HepG2 (cell line): ENCODE results near the gene MMP17. TPM values are rescaled to one million over a fixed set of nuclear protein-coding genes. Genes with fewer than 3 reads are reported as not detected.
A peak's percentile ranks its signal among the peaks of the same experiment; 100 is the strongest.

ENCODE experiments used
- CREB1 ChIP-seq, 2 experiments: fragments of 450-650 bp in 1 of 2; IDR thresholded peaks; 2 replicates each; pipeline ENCODE4 v1.6.1; 2016 to 2017; ENCODE audit warnings: control low read depth in 1 of 2, mild to moderate bottlenecking in 1 of 2, missing compliant biosample characterization in 1 of 2, missing genetic modification characterization in 1 of 2
- FOSL2 ChIP-seq: sonication (generic); formaldehyde crosslinking; IDR thresholded peaks from 2 replicates; pipeline ENCODE4 v1.4.0; 2020; ENCODE audit warnings: missing genetic modification reagents
- HDAC6 ChIP-seq: fragments of 200-600 bp; sonication (generic); IDR thresholded peaks from 2 replicates; pipeline ENCODE4 v1.7.0; 2017; ENCODE audit warnings: mild to moderate bottlenecking, antibody characterized with exemption, low read length, low read depth
- HMGXB4 ChIP-seq, 2 experiments: sonication (generic) in 1 of 2; formaldehyde crosslinking in 1 of 2; IDR thresholded peaks; 2 replicates each; pipeline versions ENCODE4 v1.4.0 to v1.6.1; 2018 to 2020; ENCODE audit warnings: missing genetic modification reagents in 2 of 2, borderline replicate concordance in 1 of 2, low read depth in 1 of 2, mild to moderate bottlenecking in 1 of 2, missing biosample characterization in 1 of 2
- KLF12 ChIP-seq: sonication (generic); formaldehyde crosslinking; IDR thresholded peaks from 2 replicates; pipeline ENCODE4 v1.4.0; 2020; ENCODE audit warnings: missing genetic modification reagents, borderline replicate concordance
- KLF15 ChIP-seq: sonication (generic); formaldehyde crosslinking; IDR thresholded peaks from 2 replicates; pipeline ENCODE4 v1.8.1; 2023; ENCODE audit warnings: borderline replicate concordance, mild to moderate bottlenecking, inconsistent platforms, missing genetic modification reagents, mixed read lengths
- MNT ChIP-seq: fragments of 450-650 bp; IDR thresholded peaks from 2 replicates; pipeline ENCODE4 v1.6.1; 2016
- MTA1 ChIP-seq: sonication (generic); formaldehyde crosslinking; IDR thresholded peaks from 2 replicates; pipeline ENCODE4 v1.4.0; 2020; ENCODE audit warnings: missing genetic modification reagents, mild to moderate bottlenecking, borderline replicate concordance
- NR1H2 ChIP-seq: sonication (generic); formaldehyde crosslinking; IDR thresholded peaks from 2 replicates; pipeline ENCODE4 v1.8.1; 2022; ENCODE audit warnings: low read depth, missing genetic modification reagents, borderline replicate concordance
- PHF8 ChIP-seq: sonication (generic); formaldehyde crosslinking; IDR thresholded peaks from 2 replicates; pipeline ENCODE4 v1.5.0; 2020; ENCODE audit warnings: missing genetic modification reagents
- PITX1 ChIP-seq: sonication (generic); formaldehyde crosslinking; IDR thresholded peaks from 2 replicates; pipeline ENCODE4 v1.5.1; 2020; ENCODE audit warnings: mild to moderate bottlenecking, missing genetic modification reagents
- RBM39 ChIP-seq: fragments of 200-400 bp; formaldehyde crosslinking; IDR thresholded peaks from one replicate; pipeline ENCODE4 v1.6.1; 2018; ENCODE audit warnings: antibody characterized with exemption, mild to moderate bottlenecking, low read depth, low read length; ENCODE audit not compliant: poor library complexity, severe bottlenecking
- SP5 ChIP-seq: IDR thresholded peaks from 2 replicates; pipeline ENCODE4 v1.6.1; 2016; ENCODE audit warnings: low read depth, borderline replicate concordance
- TFDP1 ChIP-seq: IDR thresholded peaks from 2 replicates; pipeline ENCODE4 v1.6.1; 2016; ENCODE audit warnings: missing compliant biosample characterization, missing genetic modification reagents, borderline replicate concordance
- THAP8 ChIP-seq: sonication (generic); formaldehyde crosslinking; IDR thresholded peaks from 2 replicates; pipeline ENCODE4 v1.5.1; 2020; ENCODE audit warnings: missing genetic modification reagents, mild to moderate bottlenecking, borderline replicate concordance
- ZNF335 ChIP-seq: sonication (generic); formaldehyde crosslinking; IDR thresholded peaks from 2 replicates; pipeline ENCODE4 v1.4.0; 2020; ENCODE audit warnings: missing genetic modification reagents
- ZNF367 ChIP-seq: sonication (generic); formaldehyde crosslinking; IDR thresholded peaks from 2 replicates; pipeline ENCODE4 v1.4.0; 2020; ENCODE audit warnings: missing genetic modification reagents, borderline replicate concordance
- polyA plus RNA-seq, 8 experiments: library from polyadenylated mRNA; depleted of rRNA in 3 of 8; stranded (reverse) in 7 of 8; unstranded in 1 of 8; fragments of >200 nt; fragmentation: Illumina TruSeq in 4 of 8; extraction: Trizol in 4 of 8; gene quantifications; 2 replicates each; pipeline versions ENCODE4 v1.2.1 to v1.2.3, GENCODE V29; 2011 to 2016; ENCODE audit warnings: low read depth in 4 of 8, missing spikeins in 1 of 8, mixed read lengths in 1 of 8; ENCODE audit not compliant: insufficient read depth in 1 of 8
- total RNA-seq, 5 experiments: library from RNA; depleted of rRNA; stranded (reverse); fragments of >200 nt; fragmentation: Illumina TruSeq; extraction: Trizol; gene quantifications; 2 replicates each; pipeline ENCODE4 v1.2.3, GENCODE V29; 2016; ENCODE audit warnings: low read depth in 1 of 5
- TF ChIP-seq, protein P1 (sequence below): sonication (generic); formaldehyde crosslinking; IDR thresholded peaks from 2 replicates; pipeline ENCODE4 v1.4.0; 2020; ENCODE audit warnings: missing genetic modification reagents
- TF ChIP-seq, protein P2 (sequence below), 2 experiments: fragments of 450-650 bp in 1 of 2; sonication (generic) in 1 of 2; formaldehyde crosslinking; IDR thresholded peaks; 2 replicates each; pipeline versions ENCODE4 v1.5.0 to v1.8.0; 2020 to 2022; ENCODE audit warnings: mild to moderate bottlenecking in 1 of 2, missing genetic modification reagents in 1 of 2

Gene MMP17
- total and polyA plus RNA-seq, 2 of the 13 experiments (the other 11 are each of a cell fraction or from before 2014, with no cell fraction given), result 0.55 to 0.80 TPM

DNA sequence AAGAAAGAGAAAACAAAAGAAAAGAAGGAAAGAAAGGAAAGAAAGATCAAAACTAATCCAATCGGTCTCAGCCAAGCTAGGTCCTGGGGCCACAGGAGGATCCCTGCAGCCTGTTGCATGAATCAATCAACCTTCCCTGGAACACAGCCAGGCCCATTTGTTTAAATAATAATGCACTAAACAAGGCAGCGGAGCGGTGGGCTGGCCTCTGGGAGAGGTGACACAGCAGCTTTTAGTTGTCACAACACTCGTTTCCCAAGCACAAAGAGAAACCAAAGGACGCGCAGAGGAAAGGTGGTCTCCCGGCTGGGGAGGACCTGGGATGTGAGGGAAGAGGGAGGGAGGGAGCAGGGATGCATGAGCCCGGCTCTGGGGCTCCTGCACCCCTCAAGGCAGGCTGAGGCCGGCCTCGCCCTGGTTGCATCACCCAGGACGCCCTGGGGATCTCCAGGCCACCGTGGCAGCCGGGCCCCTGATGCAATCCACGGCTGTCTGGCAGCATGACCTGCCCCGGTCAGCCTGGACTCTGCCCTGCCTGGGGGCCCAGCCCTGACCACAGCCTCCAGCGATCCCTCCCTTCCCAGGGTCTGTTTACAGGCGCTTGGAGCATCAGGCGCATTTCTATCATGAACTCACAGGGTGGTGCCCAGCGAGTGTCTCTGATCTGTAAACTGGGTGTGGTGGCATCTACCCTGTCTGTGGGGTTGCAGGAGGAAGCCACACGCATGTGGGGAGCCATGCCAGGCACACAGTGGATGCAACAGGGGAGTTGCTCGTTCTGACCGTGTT, 32.5 kb downstream of the MMP17 start (continued):
- peak; percentile 65 to 66; a peak in 3 of 4 replicates for TF ChIP-seq HMGXB4 (CRISPR knock-in tag; IDR thresholded peaks at IDR 0.05; ENCODE audit: borderline replicate concordance in 1 of 2, low read depth in 1 of 2)
- peak; percentile 83 for TF ChIP-seq RBM39
- peak; percentile 28; the same call in 1 of the 2 replicates for TF ChIP-seq MNT
- peak; percentile 77 for TF ChIP-seq PHF8
- 0 out of 2 replicates have a peak, but pooled peaks have one; percentile 7 for TF ChIP-seq CREB1 (IDR thresholded peaks at IDR 0.05)
- no peak for TF ChIP-seq CREB1 (CRISPR knock-in tag; IDR thresholded peaks at IDR 0.05)
- no peak for TF ChIP-seq NR1H2 (CRISPR knock-in tag)
- peak; percentile 100 for TF ChIP-seq MTA1
- peak; percentile 92 for TF ChIP-seq PITX1
- TF ChIP-seq THAP8, result no peak
- peak; percentile 93 for TF ChIP-seq SP5 (CRISPR knock-in tag)
- TF ChIP-seq, protein P1, sequence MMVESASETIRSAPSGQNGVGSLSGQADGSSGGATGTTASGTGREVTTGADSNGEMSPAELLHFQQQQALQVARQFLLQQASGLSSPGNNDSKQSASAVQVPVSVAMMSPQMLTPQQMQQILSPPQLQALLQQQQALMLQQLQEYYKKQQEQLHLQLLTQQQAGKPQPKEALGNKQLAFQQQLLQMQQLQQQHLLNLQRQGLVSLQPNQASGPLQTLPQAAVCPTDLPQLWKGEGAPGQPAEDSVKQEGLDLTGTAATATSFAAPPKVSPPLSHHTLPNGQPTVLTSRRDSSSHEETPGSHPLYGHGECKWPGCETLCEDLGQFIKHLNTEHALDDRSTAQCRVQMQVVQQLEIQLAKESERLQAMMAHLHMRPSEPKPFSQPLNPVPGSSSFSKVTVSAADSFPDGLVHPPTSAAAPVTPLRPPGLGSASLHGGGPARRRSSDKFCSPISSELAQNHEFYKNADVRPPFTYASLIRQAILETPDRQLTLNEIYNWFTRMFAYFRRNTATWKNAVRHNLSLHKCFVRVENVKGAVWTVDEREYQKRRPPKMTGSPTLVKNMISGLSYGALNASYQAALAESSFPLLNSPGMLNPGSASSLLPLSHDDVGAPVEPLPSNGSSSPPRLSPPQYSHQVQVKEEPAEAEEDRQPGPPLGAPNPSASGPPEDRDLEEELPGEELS (CRISPR knock-in tag), result peak; percentile 97
- no peak for TF ChIP-seq KLF12
- TF ChIP-seq HDAC6, result no peak
- TF ChIP-seq ZNF335 (CRISPR knock-in tag), result no peak; the same call in 1 of the 2 replicates
- TF ChIP-seq TFDP1, result peak; percentile 75; the same call in 1 of the 2 replicates
- TF ChIP-seq, protein P2, sequence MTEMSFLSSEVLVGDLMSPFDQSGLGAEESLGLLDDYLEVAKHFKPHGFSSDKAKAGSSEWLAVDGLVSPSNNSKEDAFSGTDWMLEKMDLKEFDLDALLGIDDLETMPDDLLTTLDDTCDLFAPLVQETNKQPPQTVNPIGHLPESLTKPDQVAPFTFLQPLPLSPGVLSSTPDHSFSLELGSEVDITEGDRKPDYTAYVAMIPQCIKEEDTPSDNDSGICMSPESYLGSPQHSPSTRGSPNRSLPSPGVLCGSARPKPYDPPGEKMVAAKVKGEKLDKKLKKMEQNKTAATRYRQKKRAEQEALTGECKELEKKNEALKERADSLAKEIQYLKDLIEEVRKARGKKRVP (CRISPR knock-in tag; IDR thresholded peaks at IDR 0.05), result peak; percentile 93 to 100
- peak; percentile 88 for TF ChIP-seq FOSL2
- TF ChIP-seq ZNF367 (CRISPR knock-in tag), result no peak
- no peak for TF ChIP-seq KLF15 (CRISPR knock-in tag)
